DMS114 treated with DMSO at 0.1 percent for 48 hours (cell line): ENCODE measurements around the gene TXNRD2.
A peak's percentile ranks its signal among the peaks of the same experiment; 100 is the strongest.

ENCODE experiments used
- DNase-seq: peaks from one replicate; lab custom pipeline; 2025; ENCODE audit not compliant: unreplicated experiment; lab: John Stamatoyannopoulos, UW

Gene TXNRD2

DNA sequence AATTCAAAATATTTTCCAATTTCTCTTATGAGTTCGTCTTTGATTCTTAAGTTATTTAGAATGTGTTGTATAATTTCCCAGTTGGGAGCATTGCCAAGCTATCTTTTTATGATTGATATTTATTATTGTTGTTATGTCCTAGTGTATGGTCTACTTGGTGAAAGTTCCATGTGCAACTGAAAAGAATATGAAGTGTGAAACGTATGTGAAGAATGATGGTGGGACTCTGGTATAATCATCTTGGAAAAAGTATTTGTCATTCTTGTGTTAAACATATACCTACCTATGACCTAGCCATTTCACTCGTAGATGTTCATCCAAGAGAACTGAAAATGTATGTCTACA, 75.0 kb downstream of the TXNRD2 start:
- no peak for DNase-seq

DNA sequence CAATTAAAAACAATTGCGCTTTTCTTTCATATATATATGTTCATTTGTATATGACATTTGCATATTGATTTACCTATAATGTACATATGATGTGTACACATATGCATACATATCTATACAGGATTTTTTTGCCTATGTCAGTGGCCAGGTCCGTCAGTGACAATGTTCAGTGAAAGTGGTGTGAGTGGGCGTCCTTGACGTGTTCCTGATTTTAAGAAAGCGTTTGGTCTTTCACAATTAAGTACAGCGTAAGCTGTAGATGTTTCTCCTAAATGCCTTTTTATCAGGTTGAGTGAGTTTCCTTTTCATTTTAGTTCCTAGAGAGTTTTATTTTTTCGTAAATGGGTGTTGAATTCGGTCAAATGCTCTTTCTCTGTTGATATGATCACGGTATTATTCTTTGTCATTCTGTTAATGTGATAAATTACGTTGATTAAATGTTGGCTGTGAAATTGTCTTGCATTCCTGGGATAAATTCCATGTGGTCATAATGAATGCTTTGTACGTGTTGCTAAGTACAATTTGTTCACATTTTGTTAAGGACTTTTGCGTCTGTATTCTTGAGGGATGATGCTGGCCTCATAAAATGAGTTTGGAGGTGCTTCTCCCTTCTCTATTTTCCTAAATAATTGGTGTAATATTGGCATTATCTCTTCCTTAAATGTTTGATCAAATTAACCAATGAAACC, 76.3 kb downstream of the TXNRD2 start:
- DNase-seq: no peak

DNA sequence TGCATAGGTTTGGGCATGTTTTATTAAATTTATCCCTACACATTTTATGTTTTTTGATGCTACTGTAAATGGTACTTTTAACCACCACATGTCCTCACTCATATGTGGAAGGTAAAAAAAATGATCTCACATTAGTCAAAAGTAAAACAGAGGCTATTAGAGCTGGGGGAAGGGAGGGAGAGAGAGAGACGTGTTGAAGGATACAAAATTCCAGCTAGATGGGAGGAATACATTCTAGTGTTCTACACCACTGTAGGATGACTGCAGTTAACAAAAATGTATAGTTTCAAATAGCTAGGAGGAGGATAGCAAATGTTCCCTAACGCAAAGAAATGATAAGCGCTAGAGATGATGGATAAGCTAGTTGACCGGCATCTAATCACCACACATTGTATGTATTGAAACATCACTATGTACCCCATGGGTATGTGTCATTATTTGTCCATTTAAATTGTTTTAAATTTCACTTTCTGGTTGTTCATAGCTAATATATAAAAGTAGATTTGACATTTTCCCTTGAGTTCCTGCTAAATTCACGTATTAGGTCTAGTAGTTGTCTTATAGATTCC, 77.0 kb downstream of the TXNRD2 start:
- no peak for DNase-seq

DNA sequence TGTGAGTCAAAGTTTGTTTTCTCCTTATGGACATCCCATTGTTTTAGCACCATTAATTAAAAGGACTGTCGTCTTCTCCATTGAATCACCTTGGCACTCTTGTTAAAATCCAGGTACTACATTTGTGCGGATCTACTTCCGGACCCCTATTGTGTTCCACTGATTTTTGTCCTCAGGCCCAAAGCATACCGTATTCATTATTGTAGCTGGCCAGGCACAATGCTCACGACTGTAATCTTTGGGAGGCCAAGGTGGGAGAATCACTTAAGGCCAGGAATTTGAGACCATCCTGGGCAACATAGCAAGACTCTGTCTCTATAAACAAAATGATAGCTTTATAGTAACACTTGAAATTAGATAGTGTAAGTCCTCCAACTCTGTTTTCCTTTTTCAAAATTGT, 78.0 kb downstream of the TXNRD2 start:
- no peak for DNase-seq

DNA sequence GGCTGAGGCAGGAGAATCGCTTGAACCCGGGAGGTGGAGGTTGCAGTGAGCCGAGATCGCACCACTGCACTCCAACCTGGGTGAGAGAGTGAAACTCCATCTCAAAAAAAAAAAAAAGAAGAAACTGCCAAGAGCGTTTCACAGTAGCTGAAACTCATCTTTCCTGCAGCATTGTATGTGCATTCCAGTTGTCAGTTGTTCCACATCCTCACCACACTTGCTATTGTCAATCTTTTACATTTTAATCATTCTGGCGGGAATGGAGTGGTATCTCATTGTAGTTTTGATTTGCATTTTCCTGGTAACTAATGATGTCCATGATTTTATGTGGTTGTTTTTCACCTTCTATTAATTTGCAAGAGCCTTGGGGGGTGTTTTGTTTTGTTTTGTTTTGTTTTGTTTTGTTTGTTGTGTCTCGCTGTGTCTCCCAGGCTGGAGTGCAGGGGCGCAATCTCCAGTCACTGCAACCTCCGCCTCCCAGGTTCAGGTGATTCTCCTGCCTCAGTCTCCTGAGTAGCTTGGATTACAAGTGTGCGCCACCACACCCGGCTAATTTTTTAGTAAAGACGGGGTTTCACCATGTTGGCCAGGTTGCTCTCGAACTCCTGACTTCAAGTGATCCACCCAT, 78.9 kb downstream of the TXNRD2 start:
- no peak for DNase-seq

DNA sequence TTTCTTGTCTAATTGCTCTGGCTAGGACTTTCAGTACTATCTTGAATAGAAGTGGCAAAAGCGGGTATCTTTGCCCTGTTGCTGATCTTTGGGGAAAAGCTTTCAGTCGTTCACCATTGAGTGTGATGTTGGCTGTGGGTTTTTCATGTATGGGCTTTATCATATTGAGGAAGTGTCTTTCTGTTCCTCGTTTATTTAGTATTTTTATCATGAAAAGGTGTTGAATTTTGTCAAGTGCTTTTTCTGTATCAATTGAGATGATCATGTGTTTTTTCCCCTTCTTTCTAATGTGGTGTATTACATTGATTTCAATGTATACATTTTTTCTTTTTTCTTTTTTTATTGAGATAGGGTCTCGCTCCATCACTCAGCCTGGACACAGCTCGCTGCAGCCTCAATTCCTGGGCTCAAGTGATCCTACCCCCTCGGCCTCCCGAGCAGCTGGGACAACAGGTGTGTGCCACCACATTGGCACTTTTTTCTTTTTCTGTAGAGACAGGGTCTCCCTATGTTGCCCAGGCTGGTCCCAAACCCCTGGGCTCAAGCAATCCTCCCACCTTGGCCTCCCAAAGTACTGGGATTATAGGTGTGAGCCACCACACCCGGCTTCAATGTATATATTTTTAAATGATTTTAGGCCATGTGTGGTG, 81.6 kb downstream of the TXNRD2 start:
- no peak for DNase-seq

DNA sequence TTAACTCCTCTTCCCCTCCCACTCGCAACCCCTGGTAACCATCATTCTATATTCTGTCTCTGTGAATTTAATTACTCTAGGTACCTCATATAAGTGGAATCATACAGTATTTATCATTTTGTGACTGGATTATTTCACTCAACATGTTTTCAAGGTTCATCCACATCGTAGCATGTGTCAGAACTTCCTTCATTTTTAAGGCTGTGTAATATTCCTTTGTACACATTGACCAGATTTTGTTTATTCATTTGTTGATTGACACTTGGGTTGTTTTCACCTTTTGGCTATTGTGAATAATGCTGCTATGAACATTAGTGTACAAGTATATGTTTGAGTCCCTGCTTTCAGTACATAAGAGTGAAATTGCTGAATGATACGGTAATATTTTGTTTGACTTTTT, 84.2 kb downstream of the TXNRD2 start:
- no peak for DNase-seq

DNA sequence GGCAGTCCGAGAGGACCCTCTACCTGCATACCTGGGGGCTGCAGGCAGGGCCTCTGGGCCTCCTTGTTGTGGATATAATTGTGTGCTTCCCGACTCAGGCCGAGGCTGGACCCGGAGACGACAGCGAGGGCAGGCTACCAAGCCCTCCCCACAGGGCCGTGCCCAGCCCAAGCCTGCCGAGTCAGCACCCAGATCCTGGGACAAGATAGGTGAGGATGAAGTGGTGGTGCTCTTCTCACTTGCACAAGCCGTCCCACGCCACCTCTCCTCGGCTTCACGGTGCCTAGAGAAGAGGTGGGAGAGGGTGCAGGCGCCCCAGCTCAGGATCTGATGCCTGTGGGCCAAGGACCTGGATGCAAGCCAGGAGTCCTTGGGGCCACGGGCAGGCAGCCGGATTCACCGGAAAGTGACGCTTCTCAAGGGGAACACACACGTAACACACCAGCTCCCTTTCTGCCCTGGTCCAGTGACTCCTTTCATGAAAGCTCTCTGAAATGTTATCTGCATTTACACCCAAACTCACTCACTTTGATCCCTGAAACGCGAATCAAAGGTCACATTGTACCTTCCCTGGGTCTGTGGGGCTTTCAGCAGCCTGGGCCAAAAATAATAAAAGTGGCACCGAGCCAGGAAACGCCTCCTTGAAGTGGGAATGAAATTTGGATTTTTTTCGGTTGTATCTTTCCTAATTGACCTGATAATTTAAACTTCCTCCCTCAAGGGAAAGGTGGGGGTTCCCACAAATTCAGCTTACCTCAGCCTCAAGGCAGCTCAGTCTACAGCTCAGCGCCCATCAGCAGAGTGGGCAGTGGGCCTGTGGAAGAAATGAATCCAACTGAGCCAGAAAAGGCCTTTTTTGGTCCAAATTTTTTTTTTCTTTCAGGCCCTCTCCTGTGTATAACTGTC, 85.9 kb downstream of the TXNRD2 start:
- no peak for DNase-seq

DNA sequence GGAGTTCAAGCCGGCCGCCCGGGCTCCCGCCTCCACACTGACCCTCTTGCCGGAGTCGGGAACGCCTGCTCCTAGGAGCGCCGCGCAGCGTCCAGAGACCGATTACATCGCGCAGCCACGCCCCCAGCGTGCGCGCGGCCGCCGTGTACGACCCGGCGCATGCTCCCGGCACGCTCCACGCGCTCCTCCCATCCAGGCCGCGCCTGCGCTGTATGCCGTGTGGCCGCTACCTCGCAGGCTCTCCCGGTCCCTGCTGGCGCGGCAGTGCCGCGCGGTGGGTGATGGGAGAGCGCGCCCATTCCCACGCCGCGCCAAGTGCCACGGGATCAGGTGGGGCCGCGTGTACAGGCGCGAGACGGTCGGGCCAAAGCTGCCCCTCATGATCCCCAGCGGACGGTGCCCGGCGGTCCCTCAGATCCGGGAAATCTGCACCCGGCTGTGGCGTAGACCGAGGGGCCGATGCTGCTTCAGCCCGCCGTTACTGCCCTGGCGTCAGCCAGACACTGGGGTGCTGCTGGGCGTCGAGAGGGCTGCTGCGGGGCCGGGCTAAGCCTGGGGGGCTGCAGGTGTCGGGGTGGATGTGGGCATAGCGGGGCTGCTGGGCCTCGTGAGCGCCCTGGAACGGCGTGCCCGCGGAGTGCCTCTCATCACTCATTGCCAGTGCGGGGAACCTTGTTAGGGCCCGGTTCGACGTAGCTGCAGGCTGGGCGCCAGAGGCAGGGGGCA, 86.7 kb downstream of the TXNRD2 start, which contains the start of the genes GNB1L and RTL10:
Gene GNB1L, minus strand, starts transcription at position 97 of the 726 bp plus-strand sequence. CDS start 33,519 bp downstream, outside the sequence.
Gene RTL10, minus strand, starts transcription at position 97 of the 726 bp plus-strand sequence. CDS start 2,613 bp downstream, outside the sequence.
- peak; percentile 86 for DNase-seq

DNA sequence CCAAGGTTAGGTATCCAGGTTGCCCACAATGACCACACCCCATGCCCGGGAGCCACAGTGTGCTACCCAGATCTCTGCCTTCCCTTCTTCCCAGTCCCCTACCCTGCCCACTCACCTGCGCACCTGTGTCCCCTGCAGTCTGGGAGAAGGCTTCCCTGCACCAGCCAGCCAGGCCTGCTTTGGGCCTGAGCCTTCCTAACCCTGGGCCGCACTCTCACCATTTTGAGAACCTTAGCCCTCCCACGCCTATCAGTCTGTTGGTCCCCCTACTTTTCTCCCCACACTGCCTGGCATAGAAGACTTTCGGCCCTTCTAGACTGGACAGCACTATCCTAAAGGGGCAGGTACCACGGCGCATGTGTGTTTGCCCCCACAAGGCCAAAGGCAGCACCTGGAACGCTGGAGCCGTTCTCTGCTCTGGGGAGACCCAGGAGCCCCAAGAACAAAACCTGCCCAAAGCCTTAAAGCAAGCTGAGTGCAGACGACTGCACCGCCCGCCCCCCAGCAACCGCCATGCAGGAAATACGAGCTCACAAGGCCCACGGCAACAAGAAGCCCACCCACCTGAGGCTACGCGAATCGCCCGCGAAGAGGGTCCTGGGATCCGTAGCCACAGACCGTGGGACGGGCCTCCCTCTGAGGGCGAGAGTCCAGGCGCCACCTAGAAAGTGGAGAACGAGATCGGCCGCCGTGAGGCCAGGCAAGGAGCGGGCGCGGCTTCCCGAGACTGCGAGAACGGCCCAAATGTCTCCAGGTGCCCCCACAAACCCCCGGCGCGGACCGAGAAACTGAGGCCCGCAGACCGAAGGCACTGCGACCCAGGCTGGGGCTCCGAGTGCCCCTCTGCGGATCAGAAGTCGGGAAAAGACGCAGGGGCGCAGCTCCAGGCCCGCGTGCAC, 87.5 kb downstream of the TXNRD2 start:
- DNase-seq: no peak

DNA sequence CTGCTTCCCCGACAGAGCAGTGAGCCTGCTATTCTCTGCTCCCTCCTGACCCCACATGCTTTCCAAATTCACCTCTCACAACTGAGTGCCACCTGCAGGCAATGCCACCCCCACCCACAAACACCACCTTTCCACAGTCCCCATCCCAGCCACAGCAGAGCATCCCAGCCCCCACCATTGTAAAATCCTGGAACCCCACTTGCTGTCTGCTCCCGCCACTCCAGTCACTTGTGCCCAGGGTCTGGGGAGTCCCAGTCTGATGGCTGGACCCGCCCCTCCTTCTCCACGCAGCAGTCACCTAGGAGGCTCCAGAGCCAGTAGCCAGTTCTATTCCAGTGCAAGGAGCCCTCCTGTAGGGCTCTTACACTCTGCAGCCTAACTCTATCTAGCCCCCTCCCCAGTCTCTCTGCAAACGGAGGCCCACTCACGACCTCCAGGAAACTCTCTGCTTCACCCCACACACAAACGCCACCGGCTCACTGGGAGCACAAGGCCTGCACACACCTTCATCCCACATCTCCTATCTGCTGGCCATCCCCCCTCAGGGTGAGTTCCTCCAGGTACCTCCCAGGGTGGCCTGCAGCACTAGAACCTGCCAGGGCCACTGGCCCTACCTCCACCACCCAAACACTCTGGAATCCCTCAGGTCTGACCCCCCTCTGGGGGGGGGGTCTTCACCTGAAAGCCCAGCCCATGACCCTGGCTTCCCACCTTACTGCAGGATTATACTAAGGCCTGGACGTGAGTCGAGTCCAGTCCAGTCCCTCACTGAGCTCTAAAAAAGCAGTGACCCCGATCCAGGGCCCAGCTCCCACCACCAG, 88.3 kb downstream of the TXNRD2 start:
- no peak for DNase-seq

DNA sequence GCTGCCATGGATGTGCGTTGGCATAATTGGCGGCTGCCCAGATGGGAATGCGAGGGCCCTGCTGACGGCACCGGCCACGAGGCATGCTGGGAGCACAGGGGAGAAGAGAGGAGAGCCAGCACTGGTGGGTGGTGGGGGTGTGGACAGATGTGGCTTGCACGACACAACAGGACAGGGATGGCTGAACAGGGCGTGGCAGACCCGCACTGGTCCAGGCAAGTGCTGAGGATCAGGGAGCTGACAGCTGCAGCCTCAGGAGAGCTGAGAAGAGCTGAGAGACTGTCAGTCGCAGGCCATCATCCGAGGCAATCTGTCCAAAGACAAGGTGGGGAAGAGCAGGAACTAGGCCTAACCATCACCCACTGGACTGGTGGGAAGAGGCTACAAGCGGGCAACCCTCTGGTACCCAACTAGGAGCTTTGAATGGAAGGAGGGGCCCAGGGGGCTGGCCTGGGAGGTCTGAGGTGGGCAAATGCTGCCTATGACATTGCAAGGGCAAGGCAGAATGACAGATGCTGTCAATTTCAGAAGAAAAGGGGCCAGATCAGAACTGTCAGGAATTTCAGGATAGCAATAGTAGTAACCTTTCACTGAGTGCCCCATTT, 89.3 kb downstream of the TXNRD2 start:
- DNase-seq: no peak

DNA sequence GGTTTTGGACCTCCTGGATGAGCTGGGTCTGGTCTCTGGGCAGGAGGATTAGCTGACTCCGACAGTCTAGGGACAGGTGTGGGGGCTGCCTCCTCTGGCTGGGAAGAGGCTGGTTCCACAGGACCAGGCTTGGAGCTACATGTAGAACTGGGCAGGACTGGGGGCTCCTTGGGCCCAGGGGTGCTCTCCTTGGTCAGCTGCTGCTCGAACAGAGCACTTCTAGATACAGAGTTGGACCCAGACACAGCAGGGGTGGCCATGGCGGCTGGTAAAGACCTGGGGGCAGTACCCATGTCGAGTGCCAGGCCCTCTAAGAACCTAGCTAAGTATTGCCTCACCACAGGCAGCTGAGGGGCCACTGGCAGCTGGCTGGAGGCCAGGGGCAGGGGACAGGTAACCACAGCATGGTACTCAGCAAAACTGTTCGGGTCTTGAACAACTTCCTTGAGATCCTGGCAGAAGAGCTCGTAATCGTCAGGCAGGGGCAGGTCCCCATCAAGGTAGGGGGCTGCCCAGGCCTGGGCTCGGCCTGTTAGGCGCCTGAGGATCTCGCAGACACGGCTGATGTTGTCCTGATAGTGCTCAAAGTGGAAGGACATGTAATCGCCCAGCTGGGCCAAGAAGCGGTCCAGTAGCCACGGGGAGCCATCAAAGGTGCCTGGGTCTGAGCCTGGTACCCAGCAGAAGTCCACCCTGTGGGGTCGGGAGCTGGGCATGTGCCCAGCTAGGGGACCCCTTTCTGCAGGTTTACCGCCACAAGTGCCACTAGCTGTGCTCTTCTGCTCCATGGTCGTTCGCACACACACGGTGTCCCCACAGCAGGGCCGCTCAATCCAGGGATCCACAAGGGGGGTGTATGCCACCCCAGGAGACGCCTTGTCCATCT, 90.1 kb downstream of the TXNRD2 start:
- no peak for DNase-seq

DNA sequence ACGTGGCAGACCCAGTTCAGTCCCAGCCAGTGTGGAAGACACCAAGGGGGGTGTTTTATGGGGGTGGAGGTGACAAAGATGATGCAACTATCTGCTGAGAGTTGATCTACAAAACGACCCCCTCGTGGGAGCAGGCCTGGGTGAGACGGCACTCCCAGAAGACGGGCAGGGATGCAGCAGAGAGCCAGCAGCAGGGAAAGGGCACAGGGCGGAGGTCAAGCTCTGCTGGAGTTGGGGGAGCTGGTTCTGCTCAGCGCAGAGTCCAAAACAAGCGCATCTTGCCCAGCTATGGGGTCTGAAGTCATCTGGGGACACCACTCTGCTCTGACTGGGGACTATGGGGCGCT, 90.9 kb downstream of the TXNRD2 start:
- DNase-seq: no peak

DNA sequence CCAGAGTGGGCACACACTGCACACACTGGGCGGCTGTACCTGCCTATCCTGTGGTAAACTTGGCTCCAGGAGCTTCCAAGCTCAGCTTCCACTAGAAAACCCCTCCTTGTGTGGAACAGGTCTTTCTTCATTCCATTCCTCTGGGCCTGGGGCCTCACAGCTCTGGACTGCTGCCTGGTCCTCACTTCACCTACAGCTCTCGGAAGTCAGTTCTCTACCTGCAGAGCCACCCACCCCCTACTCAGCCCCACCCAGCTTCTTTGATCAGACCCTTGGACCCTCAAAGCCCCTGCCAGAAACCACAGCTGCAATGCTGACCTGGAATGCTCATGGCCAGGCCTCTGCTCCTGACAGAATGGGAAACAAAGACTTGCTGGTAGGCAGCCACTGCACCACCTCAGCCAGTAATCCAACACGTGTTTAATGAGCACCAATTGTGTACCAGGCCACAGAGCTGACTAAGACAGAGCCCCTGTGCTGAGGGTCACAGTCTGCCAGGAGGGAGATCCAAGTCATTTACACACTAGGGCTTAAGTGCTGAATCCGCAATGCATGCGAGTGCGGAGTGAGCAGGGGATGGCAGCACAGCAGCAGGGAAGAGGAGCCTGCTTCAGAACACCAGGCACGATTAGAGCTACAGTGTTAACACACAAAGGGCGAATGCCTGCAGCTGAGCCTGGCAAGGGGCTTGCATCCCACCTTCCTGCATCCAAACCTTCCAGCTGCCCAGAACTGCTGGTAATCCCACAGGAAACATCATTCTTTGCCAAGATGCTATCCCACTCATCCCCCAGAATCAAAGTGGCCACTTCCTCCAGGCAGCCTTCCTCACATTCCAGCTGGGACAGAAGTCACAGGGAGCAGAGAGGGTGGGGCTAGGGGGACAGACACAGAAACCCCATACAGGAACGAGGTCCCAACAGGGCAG, 91.5 kb downstream of the TXNRD2 start:
- no peak for DNase-seq
